Peyer's patch (tissue), 4 donors: ENCODE results near the gene RAPGEFL1. TPM values are rescaled to one million over a fixed set of nuclear protein-coding genes. Genes with fewer than 3 reads are reported as not detected.
A peak's percentile ranks its signal among the peaks of the same experiment; 100 is the strongest.

Source experiments
- DNase-seq, 3 donors: peaks; one replicate each; pipeline ENCODE4 v3.0.0-alpha.2; 2017 to 2019
- H3K27ac ChIP-seq, 4 donors: fragments of 200-600 bp; sonication (generic); one replicate each; pipeline ENCODE4 v1.5.1; 2016 to 2019
- H3K27me3 ChIP-seq, 2 donors: fragments of 200-600 bp; sonication (generic); one replicate each; pipeline ENCODE4 v1.5.1; 2019
- H3K36me3 ChIP-seq, 3 donors: fragments of 200-600 bp; sonication (generic); one replicate each; pipeline ENCODE4 v1.5.1; 2016 to 2019
- H3K4me1 ChIP-seq, 4 donors: fragments of 200-600 bp; sonication (generic); one replicate each; pipeline ENCODE4 v1.5.1; 2016 to 2019
- H3K4me3 ChIP-seq, 4 donors: fragments of 200-600 bp; sonication (generic); 1 replicate in 3 of 4; 2 replicates in 1 of 4; pipeline ENCODE4 v1.5.1; 2016 to 2019; ENCODE audit warnings: mild to moderate bottlenecking in 1 of 4
- H3K9me3 ChIP-seq, 4 donors: fragments of 200-600 bp; sonication (generic); one replicate each; pipeline ENCODE4 v1.5.1; 2016 to 2019; ENCODE audit warnings: mild to moderate bottlenecking in 1 of 4
- CTCF ChIP-seq, 6 experiments: fragments of 450-650 bp in 4 of 6; fragments of 200-600 bp in 2 of 6; sonication (generic) in 1 of 6; IDR thresholded peaks; one replicate each; pipeline ENCODE4 v1.5.1; 2017 to 2019; ENCODE audit warnings: antibody characterized with exemption in 6 of 6, mild to moderate bottlenecking in 3 of 6, moderate library complexity in 1 of 6
- POLR2A ChIP-seq, 2 donors: fragments of 450-650 bp; IDR thresholded peaks; one replicate each; pipeline ENCODE4 v1.5.1; 2017; ENCODE audit warnings: antibody characterized with exemption in 2 of 2, mild to moderate bottlenecking in 2 of 2, moderate library complexity in 2 of 2
- total RNA-seq, 4 donors: library from RNA; depleted of rRNA; stranded (reverse); fragments of >200 nt; gene quantifications; one replicate each; pipeline ENCODE4 v1.1.0, GENCODE V29; 2016

The RAPGEFL1 gene
- total RNA-seq, 4 donors from 2014 or later, result 56.9 to 317 (median 207) TPM

GRCh38 chr17:40168262-40168832 lies 8.9 kb upstream of the RAPGEFL1 start:
- DNase-seq, result peak in 2 of 3 donors; percentile 39 to 77
- Histone ChIP-seq H3K27me3 (no peaks in the 10 kb centered on the region), H3K9me3 (no peaks in the 10 kb centered on the region), H3K4me1 (no peaks in the 10 kb centered on the region), H3K36me3 (peaks cover 4 to 92% (median 5%) of the 10 kb centered on the region in 3 donors), H3K27ac (peak overlapping the region in 1 of 4 donors; percentile 32), H3K4me3 (no peak overlapping the region)
- TF ChIP-seq CTCF (IDR thresholded peaks at IDR 0.05) (peak; percentile 73 to 97 (median 96)), POLR2A (IDR thresholded peaks at IDR 0.05) (peak in 1 of 2 donors; percentile 6)

- no peak overlapping the region for H3K27ac ChIP-seq
- H3K27me3 ChIP-seq, result no peaks in the 10 kb centered on the region
- H3K9me3 ChIP-seq, result no peaks in the 10 kb centered on the region
- peaks cover 4 to 78% (median 5%) of the 10 kb centered on the region in 3 donors for H3K36me3 ChIP-seq
- no peak overlapping the region for H3K4me3 ChIP-seq
- TF ChIP-seq POLR2A (IDR thresholded peaks at IDR 0.05), result no peak
- no peak for TF ChIP-seq CTCF (IDR thresholded peaks at IDR 0.05)
- H3K4me1 ChIP-seq, result no peaks in the 10 kb centered on the region
- DNase-seq, result no peak
These were observed 6.9 kb upstream of the RAPGEFL1 start for GRCh38 chr17:40170325-40170724.

GRCh38 chr17:40171750-40172149 lies 5.5 kb upstream of the RAPGEFL1 start:
- Histone ChIP-seq H3K27ac (no peak overlapping the region), H3K4me3 (no peak overlapping the region), H3K4me1 (peaks cover 0 to 10% (median 2%) of the 10 kb centered on the region in 4 donors), H3K9me3 (no peaks in the 10 kb centered on the region), H3K36me3 (peaks cover 4 to 64% (median 5%) of the 10 kb centered on the region in 3 donors), H3K27me3 (no peaks in the 10 kb centered on the region)
- DNase-seq, result no peak
- TF ChIP-seq CTCF (IDR thresholded peaks at IDR 0.05), result no peak

- no peaks in the 10 kb centered on the region for H3K27me3 ChIP-seq
- H3K27ac ChIP-seq, result no peak overlapping the region
- H3K36me3 ChIP-seq, result peaks cover 4 to 49% (median 5%) of the 10 kb centered on the region in 3 donors
- no peak for DNase-seq
- no peaks in the 10 kb centered on the region for H3K9me3 ChIP-seq
- no peak overlapping the region for H3K4me3 ChIP-seq
- H3K4me1 ChIP-seq, result peaks cover 0 to 22% (median 14%) of the 10 kb centered on the region in 4 donors
- no peak for TF ChIP-seq POLR2A (IDR thresholded peaks at IDR 0.05)
- TF ChIP-seq CTCF (IDR thresholded peaks at IDR 0.05), result no peak
These were observed 4.0 kb upstream of the RAPGEFL1 start for GRCh38 chr17:40173091-40173777.

- Histone ChIP-seq H3K27me3 (no peaks in the 10 kb centered on the region), H3K4me3 (no peak overlapping the region), H3K4me1 (peaks cover 0 to 22% (median 14%) of the 10 kb centered on the region in 4 donors), H3K36me3 (peaks cover 4 to 44% (median 5%) of the 10 kb centered on the region in 3 donors), H3K9me3 (no peaks in the 10 kb centered on the region), H3K27ac (no peak overlapping the region)
- DNase-seq, result no peak
- TF ChIP-seq POLR2A (IDR thresholded peaks at IDR 0.05) (no peak), CTCF (IDR thresholded peaks at IDR 0.05) (no peak)
These were observed 3.5 kb upstream of the RAPGEFL1 start for GRCh38 chr17:40173778-40174135.
